Keratinocyte (primary cell): ENCODE results near the gene HOXD11. TPM values are rescaled to one million over a fixed set of nuclear protein-coding genes. Genes with fewer than 3 reads are reported as not detected.

Source experiments
- DNase-seq: peaks from one replicate; pipeline ENCODE4 v3.0.0-alpha.2; 2011; ENCODE audit warnings: low read depth, missing footprints, low spot score
- FAIRE-seq: peaks from 2 replicates; lab custom pipeline; 2011; peaks lifted over from hg19 to GRCh38; lab: Jason Lieb, UNC
- H2AFZ ChIP-seq: 2 replicates; pipeline ENCODE4 v1.6.0; 2012; ENCODE audit warnings: low read length, control low read depth, inconsistent platforms; ENCODE audit not compliant: control insufficient read depth
- H3K27ac ChIP-seq: 2 replicates; pipeline ENCODE4 v1.5.1; 2011; ENCODE audit warnings: low read length; ENCODE audit not compliant: control insufficient read depth, insufficient read depth
- H3K27me3 ChIP-seq: 3 replicates; pipeline ENCODE4 v1.6.0; 2011; ENCODE audit warnings: low read length; ENCODE audit not compliant: control insufficient read depth, insufficient read depth; ENCODE audit errors: extremely low read depth
- H3K36me3 ChIP-seq, 2 experiments: 2 replicates in 1 of 2; 3 replicates in 1 of 2; pipeline ENCODE4 v1.5.1; 2011; ENCODE audit warnings: low read length in 2 of 2, mild to moderate bottlenecking in 1 of 2; ENCODE audit not compliant: control insufficient read depth in 2 of 2, insufficient read depth in 2 of 2; ENCODE audit errors: extremely low read depth in 1 of 2
- H3K4me1 ChIP-seq: 3 replicates; pipeline ENCODE4 v1.5.1; 2011; ENCODE audit warnings: low read length; ENCODE audit not compliant: control insufficient read depth, insufficient read depth; ENCODE audit errors: extremely low read depth
- H3K4me2 ChIP-seq: 3 replicates; pipeline ENCODE4 v1.6.0; 2011; ENCODE audit warnings: low read depth, low read length; ENCODE audit not compliant: control insufficient read depth, insufficient read depth; ENCODE audit errors: extremely low read depth
- H3K4me3 ChIP-seq, 3 experiments: fragments of 200-600 bp in 1 of 3; sonication (generic) in 1 of 3; 2 replicates in 2 of 3; 3 replicates in 1 of 3; pipeline ENCODE4 v1.5.1; 2011 to 2016; ENCODE audit warnings: low read length in 3 of 3, mild to moderate bottlenecking in 3 of 3, control low read depth in 2 of 3, inconsistent platforms in 1 of 3, low read depth in 1 of 3, mixed read lengths in 1 of 3, mixed run types in 1 of 3, moderate library complexity in 1 of 3; ENCODE audit not compliant: control insufficient read depth in 2 of 3, insufficient read depth in 2 of 3; ENCODE audit errors: extremely low read depth in 1 of 3
- H3K79me2 ChIP-seq: 2 replicates; pipeline ENCODE4 v1.6.0; 2012; ENCODE audit warnings: low read length; ENCODE audit not compliant: control insufficient read depth, insufficient read depth
- H3K9ac ChIP-seq: 3 replicates; pipeline ENCODE4 v1.6.0; 2011; ENCODE audit warnings: low read length; ENCODE audit not compliant: control insufficient read depth, insufficient read depth; ENCODE audit errors: extremely low read depth
- H3K9me1 ChIP-seq: 3 replicates; pipeline ENCODE4 v1.6.0; 2011; ENCODE audit warnings: low read length; ENCODE audit not compliant: control insufficient read depth, insufficient read depth; ENCODE audit errors: extremely low read depth
- H3K9me3 ChIP-seq: 2 replicates; pipeline ENCODE4 v1.5.1; 2012; ENCODE audit warnings: low read depth, low read length; ENCODE audit not compliant: control insufficient read depth
- H4K20me1 ChIP-seq: 3 replicates; pipeline ENCODE4 v1.6.0; 2011; ENCODE audit warnings: low read length; ENCODE audit not compliant: control insufficient read depth, insufficient read depth; ENCODE audit errors: extremely low read depth
- CTCF ChIP-seq, 3 experiments: IDR thresholded peaks in 1 of 3; conservative IDR thresholded peaks in 1 of 3; optimal IDR thresholded peaks in 1 of 3; 2 replicates in 2 of 3; 3 replicates in 1 of 3; pipeline versions ENCODE3 to v1.5.1; 2011; ENCODE audit warnings: low read length in 3 of 3, mild to moderate bottlenecking in 3 of 3, moderate library complexity in 2 of 3, control low read depth in 1 of 3, inconsistent platforms in 1 of 3; ENCODE audit not compliant: insufficient read depth in 2 of 3; ENCODE audit errors: extremely low read depth in 1 of 3
- EZH2 ChIP-seq: IDR thresholded peaks from one replicate; pipeline ENCODE4 v1.6.1; 2012; ENCODE audit warnings: inconsistent platforms, mild to moderate bottlenecking, low read length, moderate library complexity
- dilution Hi-C: fragments of 300-500 bp; cut with MboI; formaldehyde crosslinking; loops from one replicate; pipeline ENCODE4 v1.7.0; 2020; ENCODE audit warnings: low sequenced_read_pairs; ENCODE audit not compliant: extremely low pct_ligation_motif_present
- polyA plus RNA-seq, 5 experiments: library from polyadenylated mRNA; depleted of rRNA in 3 of 5; stranded (reverse) in 3 of 5; stranded (forward) in 1 of 5; unstranded in 1 of 5; fragments of >200 nt; gene quantifications; 1 replicate in 1 of 5; 2 replicates in 3 of 5; 3 replicates in 1 of 5; pipeline versions ENCODE4 v1.2.1 to v1.2.3, GENCODE V29; 2011 to 2012; ENCODE audit warnings: missing spikeins in 2 of 5, low read depth in 1 of 5, low replicate concordance in 1 of 5

The HOXD11 gene
- polyA plus RNA-seq, 1 donor (not counting 4 experiments of a cell fraction or from before 2014, with no cell fraction given) = not detected

- H4K20me1 ChIP-seq = peaks cover 3% of the 10 kb centered on the region
- H3K4me1 ChIP-seq = peaks cover 2% of the 10 kb centered on the region
- FAIRE-seq (no peak), DNase-seq (no peak)
- no peaks in the 10 kb centered on the region for H3K36me3 ChIP-seq
- no peaks in the 10 kb centered on the region for H3K79me2 ChIP-seq
- peak within 1 kb of the TSS; percentile 45 for H3K4me2 ChIP-seq
- no peak within 1 kb of the TSS for H3K4me3 ChIP-seq
- H2AFZ ChIP-seq = no peak within 1 kb of the TSS
- H3K27me3 ChIP-seq = peaks cover 100% of the 10 kb centered on the region
- no peaks in the 10 kb centered on the region for H3K9me1 ChIP-seq
- no peak within 1 kb of the TSS for H3K27ac ChIP-seq
- H3K9me3 ChIP-seq = peaks cover 2% of the 10 kb centered on the region
- dilution Hi-C loops = no loop called here
- TF ChIP-seq EZH2 (peak; percentile 46), CTCF (optimal IDR thresholded peaks at IDR 0.05 in 1 of 3, IDR thresholded peaks at IDR 0.05 in 1 of 3, conservative IDR thresholded peaks at IDR 0.05 in 1 of 3; ENCODE audit: extremely low read depth in 1 of 3, insufficient read depth in 2 of 3, low read length in 3 of 3) (no peak)
- no peak within 1 kb of the TSS for H3K9ac ChIP-seq
Measured at GRCh38 chr2:176092270-176093144, 14.6 kb upstream of the HOXD11 start, which contains the start of gene HOXD13. TSS of gene HOXD13 (plus strand) at chr2:176092721. CDS start at chr2:176092891, 170 bp downstream.

DNA sequence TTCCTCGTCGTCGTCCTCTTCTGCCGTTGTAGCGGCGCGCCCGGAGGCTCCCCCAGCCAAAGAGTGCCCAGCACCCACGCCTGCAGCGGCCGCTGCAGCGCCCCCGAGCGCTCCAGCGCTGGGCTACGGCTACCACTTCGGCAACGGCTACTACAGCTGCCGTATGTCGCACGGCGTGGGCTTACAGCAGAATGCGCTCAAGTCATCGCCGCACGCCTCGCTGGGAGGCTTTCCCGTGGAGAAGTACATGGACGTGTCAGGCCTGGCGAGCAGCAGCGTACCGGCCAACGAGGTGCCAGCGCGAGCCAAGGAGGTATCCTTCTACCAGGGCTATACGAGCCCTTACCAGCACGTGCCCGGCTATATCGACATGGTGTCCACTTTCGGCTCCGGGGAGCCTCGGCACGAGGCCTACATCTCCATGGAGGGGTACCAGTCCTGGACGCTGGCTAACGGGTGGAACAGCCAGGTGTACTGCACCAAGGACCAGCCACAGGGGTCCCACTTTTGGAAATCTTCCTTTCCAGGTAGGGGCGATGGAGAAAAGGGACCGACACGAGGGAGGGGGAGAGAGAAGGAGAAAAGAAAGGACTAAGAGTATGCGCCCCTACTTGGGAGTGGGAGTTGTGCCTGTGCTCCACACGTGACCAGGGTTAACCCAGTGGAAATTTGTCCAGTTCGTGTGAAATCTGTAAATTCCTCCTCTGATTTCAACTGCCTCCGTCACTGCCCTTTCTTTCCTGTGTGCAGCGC is 13.8 kb upstream of the HOXD11 start:
- H3K27me3 ChIP-seq = peaks cover 100% of the 10 kb centered on the region
- H3K4me1 ChIP-seq = peaks cover 2% of the 10 kb centered on the region
- no peak overlapping the region for H2AFZ ChIP-seq
- no peaks in the 10 kb centered on the region for H3K9me1 ChIP-seq
- peaks cover 3% of the 10 kb centered on the region for H4K20me1 ChIP-seq
- no peak overlapping the region for H3K9ac ChIP-seq
- no peak overlapping the region for H3K4me3 ChIP-seq
- peaks cover 2% of the 10 kb centered on the region for H3K9me3 ChIP-seq
- dilution Hi-C loops = no loop called here
- peak; percentile 97 for TF ChIP-seq EZH2
- TF ChIP-seq CTCF (optimal IDR thresholded peaks at IDR 0.05 in 1 of 3, IDR thresholded peaks at IDR 0.05 in 1 of 3, conservative IDR thresholded peaks at IDR 0.05 in 1 of 3; ENCODE audit: extremely low read depth in 1 of 3, insufficient read depth in 2 of 3, low read length in 3 of 3) = no peak
- FAIRE-seq (no peak), DNase-seq (no peak)
- H3K4me2 ChIP-seq = peak overlapping the region; percentile 45
- H3K36me3 ChIP-seq = no peaks in the 10 kb centered on the region
- no peak overlapping the region for H3K27ac ChIP-seq
- H3K79me2 ChIP-seq = no peaks in the 10 kb centered on the region
